ENCODE results near the gene STXBP2. TPM values are rescaled to one million over a fixed set of nuclear protein-coding genes. Genes with fewer than 3 reads are reported as not detected.
A peak's percentile ranks its signal among the peaks of the same experiment; 100 is the strongest.

STXBP2 gene
- total RNA-seq, 4 donors from 2014 or later: 7.2 to 14.4 (median 11.7) TPM

- DNase-seq (ENCODE audit: extremely low spot score): no peak
- peaks cover 32 to 47% (median 38%) of the 10 kb centered on the region in 4 donors for H3K4me1 ChIP-seq
- no peaks in the 10 kb centered on the region for H3K9me3 ChIP-seq
- intact Hi-C loops (cut with DNase I): no loop called here
- H3K27me3 ChIP-seq: no peaks in the 10 kb centered on the region
- H3K4me3 ChIP-seq: no peak overlapping the region
- H3K27ac ChIP-seq (replicated peaks in 1 of 4): no peak overlapping the region
- TF ChIP-seq POLR2AphosphoS5 (IDR thresholded peaks at IDR 0.05) (no peak), POLR2A (IDR thresholded peaks at IDR 0.05; ENCODE audit: low read depth) (no peak), CTCF (IDR thresholded peaks at IDR 0.05) (no peak), EP300 (IDR thresholded peaks at IDR 0.05) (no peak)
- 93% methylated on average over 23 of the region's 24 CpGs for WGBS
- H3K36me3 ChIP-seq: peaks cover 26 to 67% (median 54%) of the 10 kb centered on the region in 4 donors
These were observed 9.7 kb upstream of the STXBP2 start for GRCh38 chr19:7627166-7627565.

- Histone ChIP-seq H3K36me3 (peaks cover 10 to 58% (median 42%) of the 10 kb centered on the region in 4 donors), H3K4me3 (peak overlapping the region; percentile 82 to 97 (median 89)), H3K27ac (replicated peaks in 1 of 4) (peak overlapping the region; percentile 82 to 92 (median 86)), H3K4me1 (peaks cover 32 to 47% (median 38%) of the 10 kb centered on the region in 4 donors), H3K27me3 (no peaks in the 10 kb centered on the region), H3K9me3 (no peaks in the 10 kb centered on the region)
- no peak for DNase-seq (ENCODE audit: extremely low spot score)
- intact Hi-C loops (cut with DNase I): no loop called here
- WGBS: 9% methylated on average over 15 of the region's 15 CpGs
- no peak for TF ChIP-seq POLR2AphosphoS5 (IDR thresholded peaks at IDR 0.05)
- TF ChIP-seq POLR2A (IDR thresholded peaks at IDR 0.05; ENCODE audit: low read depth): no peak
- TF ChIP-seq EP300 (IDR thresholded peaks at IDR 0.05): no peak
- no peak for TF ChIP-seq CTCF (IDR thresholded peaks at IDR 0.05)
These were observed 8.2 kb upstream of the STXBP2 start for GRCh38 chr19:7628589-7629311.

- no peaks in the 10 kb centered on the region for H3K9me3 ChIP-seq
- H3K27me3 ChIP-seq: no peaks in the 10 kb centered on the region
- peak; percentile 99 for DNase-seq (ENCODE audit: extremely low spot score)
- H3K4me3 ChIP-seq: peak within 1 kb of the TSS; percentile 82 to 97 (median 89)
- H3K27ac ChIP-seq (replicated peaks in 1 of 4): peak within 1 kb of the TSS; percentile 82 to 92 (median 86)
- peaks cover 32 to 47% (median 38%) of the 10 kb centered on the region in 4 donors for H3K4me1 ChIP-seq
- WGBS: under 1% methylated on average over 33 of the region's 40 CpGs
- intact Hi-C loops (cut with DNase I): no loop called here
- H3K36me3 ChIP-seq: peaks cover 6 to 51% (median 34%) of the 10 kb centered on the region in 4 donors
- TF ChIP-seq EP300 (IDR thresholded peaks at IDR 0.05): no peak
- peak; percentile 87 to 91 for TF ChIP-seq POLR2AphosphoS5 (IDR thresholded peaks at IDR 0.05)
- peak in 1 of 3 experiments; percentile 8 for TF ChIP-seq CTCF (IDR thresholded peaks at IDR 0.05)
These were observed 7.4 kb upstream of the STXBP2 start, which contains the start of the genes PET100 and XAB2 for GRCh38 chr19:7629347-7630054. Gene PET100, plus strand, starts transcription at chr19:7629793. Its CDS starts 41 bp downstream, at chr19:7629834. Gene XAB2, minus strand, starts transcription at chr19:7629545. Its CDS starts 18 bp downstream, at chr19:7629527.

DNA sequence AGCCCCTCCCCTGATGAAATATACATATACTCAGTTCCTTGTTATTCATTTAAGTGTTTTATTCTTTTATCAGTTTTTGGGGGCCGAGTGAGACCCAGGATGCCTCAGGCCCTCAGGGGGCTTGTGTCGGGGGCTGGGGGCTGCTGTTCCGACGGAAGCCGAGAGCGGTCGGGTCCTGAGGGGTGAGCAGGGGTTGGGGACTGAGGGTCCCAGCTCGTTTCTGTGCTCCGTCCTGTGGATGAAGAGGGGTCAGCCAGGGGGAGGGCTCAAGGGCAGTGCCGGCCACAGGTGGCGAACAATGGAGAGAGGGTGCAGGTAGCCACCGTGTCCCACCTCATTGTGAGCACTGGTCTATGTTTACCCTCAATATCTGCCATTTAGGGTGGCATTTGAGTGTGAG is 5.3 kb upstream of the STXBP2 start:
- Histone ChIP-seq H3K27me3 (peaks cover 0 to 17% (median 1%) of the 10 kb centered on the region in 4 donors), H3K9me3 (no peaks in the 10 kb centered on the region), H3K36me3 (peaks cover 0 to 30% (median 15%) of the 10 kb centered on the region in 4 donors), H3K4me3 (no peak overlapping the region), H3K4me1 (peaks cover 32 to 48% (median 38%) of the 10 kb centered on the region in 4 donors), H3K27ac (replicated peaks in 1 of 4) (no peak overlapping the region)
- no peak for DNase-seq (ENCODE audit: extremely low spot score)
- TF ChIP-seq EP300 (IDR thresholded peaks at IDR 0.05) (no peak), POLR2A (IDR thresholded peaks at IDR 0.05; ENCODE audit: low read depth) (no peak), POLR2AphosphoS5 (IDR thresholded peaks at IDR 0.05) (no peak), CTCF (IDR thresholded peaks at IDR 0.05) (no peak)
- WGBS: 93% methylated on average over 8 of the region's 12 CpGs
- intact Hi-C loops (cut with DNase I): no loop called here

All from esophagus muscularis mucosa (tissue), 4 donors.